ENCODE results near the gene MFAP1. TPM values are rescaled to one million over a fixed set of nuclear protein-coding genes. Genes with fewer than 3 reads are reported as not detected.

Gene MFAP1
- total and polyA plus RNA-seq, 4 donors, result 13.7 to 20.6 (median 19.7) TPM

Small RNA genes lying within 50 kb of the gene (microRNA-seq; reads per million reads assigned to microRNA genes)
- gene MIR1282, result 0 reads per million in 2 donors

Other genes starting within 250 kb of the MFAP1 start
- gene PPIP5K1, start 234.5 kb downstream of the MFAP1 start, total RNA-seq, result 10 to 100 TPM; 40.8 to 53.7 TPM
- gene PPIP5K1, start 234.5 kb downstream of the MFAP1 start, polyA plus RNA-seq, result 10 to 100 TPM in 1 of 2 donors, 1 to 10 TPM in 1; 8.3 to 13.4 TPM
- gene CKMT1B, start 230.7 kb downstream of the MFAP1 start, total RNA-seq, result not detected
- 10 to 100 TPM in 1 of 2 donors, under 1 TPM in 1; 0.05 to 17.4 TPM for gene CKMT1B, start 230.7 kb downstream of the MFAP1 start, polyA plus RNA-seq
- under 1 TPM; 0.45 to 0.90 TPM for gene STRC, start 205.9 kb downstream of the MFAP1 start, total RNA-seq
- gene STRC, start 205.9 kb downstream of the MFAP1 start, polyA plus RNA-seq, result 1 to 10 TPM in 1 of 2 donors, not detected in 1; 1.2 TPM
- gene CATSPER2, start 175.8 kb downstream of the MFAP1 start, total RNA-seq, result 1 to 10 TPM; 7.0 to 9.3 TPM
- 10 to 100 TPM in 1 of 2 donors, under 1 TPM in 1; 0.63 to 13.7 TPM for gene CATSPER2, start 175.8 kb downstream of the MFAP1 start, polyA plus RNA-seq
- gene CKMT1A, start 130.8 kb downstream of the MFAP1 start, total RNA-seq, result not detected
- gene CKMT1A, start 130.8 kb downstream of the MFAP1 start, polyA plus RNA-seq, result 10 to 100 TPM in 1 of 2 donors, not detected in 1; 11.1 TPM
- 100 to 1,000 TPM; 304 to 313 TPM for gene PDIA3, start 78.3 kb downstream of the MFAP1 start, total RNA-seq
- 100 to 1,000 TPM; 156 to 219 TPM for gene PDIA3, start 78.3 kb downstream of the MFAP1 start, polyA plus RNA-seq
- gene ELL3, start 47.7 kb downstream of the MFAP1 start, total RNA-seq, result 1 to 10 TPM; 2.5 to 4.5 TPM
- gene ELL3, start 47.7 kb downstream of the MFAP1 start, polyA plus RNA-seq, result 1 to 10 TPM; 7.8 to 7.9 TPM
- gene SERF2, start 32.4 kb downstream of the MFAP1 start, total RNA-seq, result 100 to 1,000 TPM; 733 to 789 TPM
- 1,000 to 10,000 TPM; 1,795 to 2,327 TPM for gene SERF2, start 32.4 kb downstream of the MFAP1 start, polyA plus RNA-seq
- not detected for gene SERINC4, start 24.5 kb downstream of the MFAP1 start, total RNA-seq
- under 1 TPM; 0.43 to 0.88 TPM for gene SERINC4, start 24.5 kb downstream of the MFAP1 start, polyA plus RNA-seq
- gene HYPK, start 24.1 kb downstream of the MFAP1 start, total RNA-seq, result 10 to 100 TPM; 12.6 to 16.3 TPM
- 10 to 100 TPM in 1 of 2 donors, 1 to 10 TPM in 1; 3.0 to 31.6 TPM for gene HYPK, start 24.1 kb downstream of the MFAP1 start, polyA plus RNA-seq
- gene WDR76, start 2.3 kb upstream of the MFAP1 start, total RNA-seq, result 1 to 10 TPM; 4.8 to 6.5 TPM
- 1 to 10 TPM; 1.9 to 3.4 TPM for gene WDR76, start 2.3 kb upstream of the MFAP1 start, polyA plus RNA-seq